ENCODE results near the gene AGAP2.

AGAP2 gene

DNA sequence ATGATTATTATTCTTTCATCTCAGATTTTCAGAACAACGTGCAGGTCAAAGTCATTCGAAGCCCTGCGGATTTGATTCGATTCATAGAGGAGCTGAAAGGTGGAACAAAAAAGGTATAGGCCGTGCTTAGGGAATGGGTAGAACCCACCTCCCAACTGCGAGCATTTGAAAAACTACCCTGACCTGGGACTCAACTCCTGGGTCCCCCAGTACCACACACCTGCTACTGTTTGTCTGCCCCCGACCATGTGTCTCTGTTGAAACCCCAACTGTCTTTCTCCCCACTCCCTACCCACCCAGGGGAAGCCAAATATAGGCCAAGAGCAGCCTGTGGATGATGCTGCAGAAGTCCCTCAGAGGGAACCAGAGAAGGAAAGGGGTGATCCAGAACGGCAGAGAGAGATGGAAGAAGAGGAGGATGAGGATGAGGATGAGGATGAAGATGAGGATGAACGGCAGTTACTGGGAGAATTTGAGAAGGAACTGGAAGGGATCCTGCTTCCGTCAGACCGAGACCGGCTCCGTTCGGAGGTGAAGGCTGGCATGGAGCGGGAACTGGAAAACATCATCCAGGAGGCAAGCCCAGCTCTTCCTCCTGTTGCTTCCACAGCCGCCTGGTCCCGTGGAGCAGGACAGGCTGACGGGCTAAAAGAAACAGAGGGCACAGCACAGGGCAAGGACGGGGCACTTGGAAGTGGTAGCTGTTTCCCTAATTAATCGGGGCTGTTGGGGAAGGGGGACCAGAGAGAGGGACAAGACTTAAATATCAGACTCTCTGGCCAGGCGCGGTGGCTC, 20.5 kb downstream of the AGAP2 start:
- H4K20me1 ChIP-seq (ENCODE audit: insufficient read depth, low read length, poor library complexity, severe bottlenecking), result no peaks in the 10 kb centered on the region
- H3K9ac ChIP-seq (ENCODE audit: low read depth, low read length, poor library complexity, severe bottlenecking), result no peak overlapping the region

DNA sequence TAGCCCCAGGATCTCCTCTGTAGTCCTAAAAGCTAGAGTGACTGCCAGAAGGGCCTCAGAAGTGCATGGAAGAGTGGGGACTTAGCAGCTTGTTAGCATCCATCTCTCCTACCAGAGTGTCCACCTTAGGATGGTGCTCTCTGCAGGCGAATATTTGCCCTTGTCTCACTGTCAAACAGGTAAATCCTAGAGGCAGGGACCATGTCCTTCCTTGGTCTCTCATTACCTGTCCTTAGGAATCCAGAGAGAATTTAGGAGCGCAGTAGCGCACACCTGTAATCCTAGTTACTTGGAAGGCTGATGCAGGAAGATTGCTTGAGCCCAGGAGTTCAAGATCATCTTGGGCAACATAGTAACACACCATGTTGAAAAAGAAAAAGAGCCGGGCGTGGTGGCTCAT, 21.4 kb downstream of the AGAP2 start:
- Histone ChIP-seq H3K27me3 (ENCODE audit: insufficient read depth, low read length, poor library complexity, severe bottlenecking) (no peaks in the 10 kb centered on the region), H3K36me3 (ENCODE audit: insufficient read depth, low read length) (peaks cover 44% of the 10 kb centered on the region; the same call in 1 of the 2 replicates), H3K79me2 (ENCODE audit: insufficient read depth, low read length) (no peaks in the 10 kb centered on the region), H3K9me2 (replicated peaks; ENCODE audit: low read depth, low read length) (no peaks in the 10 kb centered on the region), H2AFZ (ENCODE audit: low read length) (no peak overlapping the region), H3K4me3 (ENCODE audit: low read length, poor library complexity, severe bottlenecking) (no peak overlapping the region), H3K9me3 (ENCODE audit: insufficient read depth, low read depth, low read length) (no peaks in the 10 kb centered on the region), H3K9ac (ENCODE audit: low read depth, low read length, poor library complexity, severe bottlenecking) (no peak overlapping the region), H3K4me1 (ENCODE audit: insufficient read depth, low read length, poor library complexity, severe bottlenecking) (no peaks in the 10 kb centered on the region), H3F3A (ENCODE audit: low read depth) (no peaks in the 10 kb centered on the region), H4K20me1 (ENCODE audit: insufficient read depth, low read length, poor library complexity, severe bottlenecking) (no peaks in the 10 kb centered on the region), H3K4me2 (ENCODE audit: low read depth, low read length, poor library complexity, severe bottlenecking) (no peak overlapping the region)
- TF ChIP-seq, protein P1, sequence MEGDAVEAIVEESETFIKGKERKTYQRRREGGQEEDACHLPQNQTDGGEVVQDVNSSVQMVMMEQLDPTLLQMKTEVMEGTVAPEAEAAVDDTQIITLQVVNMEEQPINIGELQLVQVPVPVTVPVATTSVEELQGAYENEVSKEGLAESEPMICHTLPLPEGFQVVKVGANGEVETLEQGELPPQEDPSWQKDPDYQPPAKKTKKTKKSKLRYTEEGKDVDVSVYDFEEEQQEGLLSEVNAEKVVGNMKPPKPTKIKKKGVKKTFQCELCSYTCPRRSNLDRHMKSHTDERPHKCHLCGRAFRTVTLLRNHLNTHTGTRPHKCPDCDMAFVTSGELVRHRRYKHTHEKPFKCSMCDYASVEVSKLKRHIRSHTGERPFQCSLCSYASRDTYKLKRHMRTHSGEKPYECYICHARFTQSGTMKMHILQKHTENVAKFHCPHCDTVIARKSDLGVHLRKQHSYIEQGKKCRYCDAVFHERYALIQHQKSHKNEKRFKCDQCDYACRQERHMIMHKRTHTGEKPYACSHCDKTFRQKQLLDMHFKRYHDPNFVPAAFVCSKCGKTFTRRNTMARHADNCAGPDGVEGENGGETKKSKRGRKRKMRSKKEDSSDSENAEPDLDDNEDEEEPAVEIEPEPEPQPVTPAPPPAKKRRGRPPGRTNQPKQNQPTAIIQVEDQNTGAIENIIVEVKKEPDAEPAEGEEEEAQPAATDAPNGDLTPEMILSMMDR (conservative IDR thresholded peaks at IDR 0.05; ENCODE audit: low read length), result no peak
- TF ChIP-seq EZH2phosphoT487 (IDR thresholded peaks at IDR 0.05; ENCODE audit: borderline replicate concordance), result no peak

More for the DNA sequence above, 20.5 kb downstream of the AGAP2 start:
- H3K79me2 ChIP-seq (ENCODE audit: insufficient read depth, low read length), result no peaks in the 10 kb centered on the region
- H3K9me3 ChIP-seq (ENCODE audit: insufficient read depth, low read depth, low read length), result no peaks in the 10 kb centered on the region
- no peak overlapping the region for H2AFZ ChIP-seq (ENCODE audit: low read length)
- no peaks in the 10 kb centered on the region for H3F3A ChIP-seq (ENCODE audit: low read depth)
- H3K27me3 ChIP-seq (ENCODE audit: insufficient read depth, low read length, poor library complexity, severe bottlenecking), result no peaks in the 10 kb centered on the region
- H3K4me2 ChIP-seq (ENCODE audit: low read depth, low read length, poor library complexity, severe bottlenecking), result no peak overlapping the region
- no peaks in the 10 kb centered on the region for H3K4me1 ChIP-seq (ENCODE audit: insufficient read depth, low read length, poor library complexity, severe bottlenecking)
- TF ChIP-seq EZH2phosphoT487 (IDR thresholded peaks at IDR 0.05; ENCODE audit: borderline replicate concordance), result no peak
- TF ChIP-seq, protein P1 (conservative IDR thresholded peaks at IDR 0.05; ENCODE audit: low read length), result no peak
- H3K9me2 ChIP-seq (replicated peaks; ENCODE audit: low read depth, low read length), result no peaks in the 10 kb centered on the region
- no peak overlapping the region for H3K4me3 ChIP-seq (ENCODE audit: low read length, poor library complexity, severe bottlenecking)
- H3K36me3 ChIP-seq (ENCODE audit: insufficient read depth, low read length), result peaks cover 44% of the 10 kb centered on the region; the same call in 1 of the 2 replicates

DNA sequence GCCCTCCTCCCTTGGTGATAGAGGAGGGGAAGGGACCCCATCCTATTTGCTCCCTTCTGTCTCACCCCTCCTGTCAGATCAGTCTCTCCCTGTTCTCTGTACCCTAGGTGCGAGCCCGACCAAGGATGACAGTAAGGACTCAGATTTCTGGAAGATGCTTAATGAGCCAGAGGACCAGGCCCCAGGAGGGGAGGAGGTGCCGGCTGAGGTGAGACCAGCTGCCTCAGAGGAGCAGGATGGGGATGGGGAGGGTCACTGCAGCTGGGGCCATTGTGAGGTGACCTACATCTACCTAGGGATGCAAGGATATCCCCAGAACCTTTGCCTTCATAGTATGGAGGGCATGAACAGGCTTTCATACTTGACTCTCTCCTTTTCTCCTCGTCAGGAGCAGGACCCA, 22.2 kb downstream of the AGAP2 start:
- no peak overlapping the region for H2AFZ ChIP-seq (ENCODE audit: low read length)
- no peaks in the 10 kb centered on the region for H3K9me2 ChIP-seq (replicated peaks; ENCODE audit: low read depth, low read length)
- H4K20me1 ChIP-seq (ENCODE audit: insufficient read depth, low read length, poor library complexity, severe bottlenecking), result no peaks in the 10 kb centered on the region
- TF ChIP-seq, protein P1 (conservative IDR thresholded peaks at IDR 0.05; ENCODE audit: low read length), result no peak
- TF ChIP-seq EZH2phosphoT487 (IDR thresholded peaks at IDR 0.05; ENCODE audit: borderline replicate concordance), result no peak
- H3K27me3 ChIP-seq (ENCODE audit: insufficient read depth, low read length, poor library complexity, severe bottlenecking), result no peaks in the 10 kb centered on the region
- H3K9me3 ChIP-seq (ENCODE audit: insufficient read depth, low read depth, low read length), result no peaks in the 10 kb centered on the region
- no peak overlapping the region for H3K4me3 ChIP-seq (ENCODE audit: low read length, poor library complexity, severe bottlenecking)
- no peak overlapping the region for H3K9ac ChIP-seq (ENCODE audit: low read depth, low read length, poor library complexity, severe bottlenecking)
- no peaks in the 10 kb centered on the region for H3K4me1 ChIP-seq (ENCODE audit: insufficient read depth, low read length, poor library complexity, severe bottlenecking)
- peaks cover 44% of the 10 kb centered on the region; the same call in 1 of the 2 replicates for H3K36me3 ChIP-seq (ENCODE audit: insufficient read depth, low read length)
- H3F3A ChIP-seq (ENCODE audit: low read depth), result no peaks in the 10 kb centered on the region
- H3K4me2 ChIP-seq (ENCODE audit: low read depth, low read length, poor library complexity, severe bottlenecking), result no peak overlapping the region
- no peaks in the 10 kb centered on the region for H3K79me2 ChIP-seq (ENCODE audit: insufficient read depth, low read length)

All from Loucy (cell line).